Smooth muscle cell (in vitro differentiated cells): ENCODE results near the gene PLB1. TPM values are rescaled to one million over a fixed set of nuclear protein-coding genes. Genes with fewer than 3 reads are reported as not detected.
"Not testable (repeated sequence)": the region's sequence is repeated elsewhere in the genome, so short reads cannot be mapped to it uniquely, and the experiment has no call there.

ENCODE experiments used
- DNase-seq: peaks from one replicate; lab custom pipeline; 2025; ENCODE audit not compliant: unreplicated experiment; lab: John Stamatoyannopoulos, UW
- H2AFZ ChIP-seq: fragments of 200-600 bp; sonication (generic); 2 replicates; pipeline ENCODE4 v1.6.0; 2016; ENCODE audit warnings: antibody characterized with exemption, low read depth, mild to moderate bottlenecking
- H3F3A ChIP-seq: fragments of 200-600 bp; sonication (generic); 2 replicates; pipeline ENCODE4 v1.6.0; 2017; ENCODE audit warnings: antibody characterized with exemption, low read depth
- H3K27ac ChIP-seq: fragments of 200-600 bp; sonication (generic); 2 replicates; pipeline ENCODE4 v1.5.1; 2016; ENCODE audit warnings: low read depth, mild to moderate bottlenecking
- H3K27me3 ChIP-seq: fragments of 200-600 bp; sonication (generic); 2 replicates; pipeline ENCODE4 v1.6.1; 2016; ENCODE audit warnings: low read depth, mild to moderate bottlenecking
- H3K36me3 ChIP-seq: fragments of 200-600 bp; sonication (generic); 2 replicates; pipeline ENCODE4 v1.5.1; 2016; ENCODE audit warnings: low read depth
- H3K4me1 ChIP-seq: fragments of 200-600 bp; sonication (generic); 2 replicates; pipeline ENCODE4 v1.5.1; 2016; ENCODE audit warnings: low read depth
- H3K4me2 ChIP-seq: fragments of 200-600 bp; sonication (generic); 2 replicates; pipeline ENCODE4 v1.6.0; 2016; ENCODE audit warnings: mild to moderate bottlenecking
- H3K4me3 ChIP-seq: fragments of 200-600 bp; sonication (generic); 2 replicates; pipeline ENCODE4 v1.5.1; 2016; ENCODE audit warnings: mild to moderate bottlenecking
- H3K79me2 ChIP-seq: fragments of 200-600 bp; sonication (generic); 2 replicates; pipeline ENCODE4 v1.6.0; 2016; ENCODE audit warnings: low read depth, mild to moderate bottlenecking
- H3K9ac ChIP-seq: fragments of 200-600 bp; sonication (generic); 2 replicates; pipeline ENCODE4 v1.6.0; 2016; ENCODE audit warnings: low read depth
- H3K9me3 ChIP-seq: fragments of 200-600 bp; sonication (generic); replicated peaks from 2 replicates; pipeline ENCODE4 v1.5.1; 2016; ENCODE audit warnings: low read depth
- H4K20me1 ChIP-seq: fragments of 200-600 bp; sonication (generic); 2 replicates; pipeline ENCODE4 v1.6.0; 2016; ENCODE audit warnings: low read depth
- WGBS: methylation state at CpG from one replicate; pipeline ENCODE4 v1.1.7; 2016; ENCODE audit warnings: low lambda C conversion rate; 5-methylcytosine and 5-hydroxymethylcytosine counted together
- polyA plus RNA-seq: library from polyadenylated mRNA; unstranded; fragments of >200 nt; fragmentation: Nextera tagmentation; extraction: Ambion mirVana; gene quantifications from 2 replicates; pipeline ENCODE4 v1.2.1, GENCODE V29; 2016
- total RNA-seq: library from RNA; depleted of rRNA; stranded (reverse); fragments of >200 nt; gene quantifications from 2 replicates; pipeline ENCODE4 v1.2.3, GENCODE V29; 2014
- TF ChIP-seq, protein P1 (sequence below): fragments of 200-600 bp; sonication (generic); IDR thresholded peaks from 2 replicates; pipeline ENCODE4 v1.5.1; 2017; ENCODE audit warnings: borderline replicate concordance, mild to moderate bottlenecking, antibody characterized with exemption; ENCODE audit not compliant: insufficient read depth, poor library complexity, severe bottlenecking

Gene PLB1
- total and polyA plus RNA-seq, 2 experiments from 2014 or later, result 0.75 to 8.7 TPM

DNA sequence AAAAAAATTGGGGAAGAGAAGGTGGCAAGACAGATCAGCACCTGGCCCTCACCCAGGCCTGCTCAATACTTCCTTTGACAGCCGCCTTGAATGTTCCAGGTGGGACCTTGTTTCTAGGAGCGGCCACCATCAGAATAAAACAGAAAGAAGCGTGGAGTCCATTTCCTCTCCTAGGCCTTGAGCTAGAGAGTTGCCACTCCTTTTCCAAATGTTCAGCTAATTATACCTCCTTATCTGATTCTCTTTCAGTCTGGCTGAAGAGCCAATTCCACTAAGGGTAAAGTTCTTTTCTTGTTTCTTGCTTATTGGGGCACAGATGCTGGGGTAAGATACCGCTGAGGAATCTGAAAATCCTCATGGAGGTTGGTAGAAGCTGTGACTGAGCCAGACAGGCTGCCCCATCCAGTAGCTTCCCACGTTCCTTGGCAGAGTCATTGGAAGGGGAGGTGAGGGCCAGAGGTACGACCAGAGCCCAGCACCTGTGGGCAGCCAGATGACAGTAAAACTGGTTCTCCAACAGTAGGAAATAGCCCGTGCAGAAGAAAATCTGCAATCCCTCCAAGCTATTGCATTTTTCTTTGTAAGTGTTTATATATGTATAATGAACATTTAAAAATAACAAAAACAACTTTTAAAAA lies 51.5 kb downstream of the PLB1 start:
- H4K20me1 ChIP-seq, result no peaks in the 10 kb centered on the region
- no peaks in the 10 kb centered on the region for H3K36me3 ChIP-seq
- H3K4me1 ChIP-seq, result peaks cover 39% of the 10 kb centered on the region
- WGBS, result 60% methylated on average over 7 of the region's 7 CpGs
- no peaks in the 10 kb centered on the region for H3K79me2 ChIP-seq
- H3F3A ChIP-seq, result peaks cover 7% of the 10 kb centered on the region
- H3K9me3 ChIP-seq, result no peaks in the 10 kb centered on the region
- no peak overlapping the region for H3K4me3 ChIP-seq
- peak overlapping the region; percentile 56 for H3K4me2 ChIP-seq
- H3K27ac ChIP-seq, result no peak overlapping the region
- TF ChIP-seq, protein P1, sequence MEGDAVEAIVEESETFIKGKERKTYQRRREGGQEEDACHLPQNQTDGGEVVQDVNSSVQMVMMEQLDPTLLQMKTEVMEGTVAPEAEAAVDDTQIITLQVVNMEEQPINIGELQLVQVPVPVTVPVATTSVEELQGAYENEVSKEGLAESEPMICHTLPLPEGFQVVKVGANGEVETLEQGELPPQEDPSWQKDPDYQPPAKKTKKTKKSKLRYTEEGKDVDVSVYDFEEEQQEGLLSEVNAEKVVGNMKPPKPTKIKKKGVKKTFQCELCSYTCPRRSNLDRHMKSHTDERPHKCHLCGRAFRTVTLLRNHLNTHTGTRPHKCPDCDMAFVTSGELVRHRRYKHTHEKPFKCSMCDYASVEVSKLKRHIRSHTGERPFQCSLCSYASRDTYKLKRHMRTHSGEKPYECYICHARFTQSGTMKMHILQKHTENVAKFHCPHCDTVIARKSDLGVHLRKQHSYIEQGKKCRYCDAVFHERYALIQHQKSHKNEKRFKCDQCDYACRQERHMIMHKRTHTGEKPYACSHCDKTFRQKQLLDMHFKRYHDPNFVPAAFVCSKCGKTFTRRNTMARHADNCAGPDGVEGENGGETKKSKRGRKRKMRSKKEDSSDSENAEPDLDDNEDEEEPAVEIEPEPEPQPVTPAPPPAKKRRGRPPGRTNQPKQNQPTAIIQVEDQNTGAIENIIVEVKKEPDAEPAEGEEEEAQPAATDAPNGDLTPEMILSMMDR, result no peak
- no peak for DNase-seq
- H3K9ac ChIP-seq, result no peak overlapping the region
- H3K27me3 ChIP-seq, result no peaks in the 10 kb centered on the region
- H2AFZ ChIP-seq, result no peak overlapping the region

DNA sequence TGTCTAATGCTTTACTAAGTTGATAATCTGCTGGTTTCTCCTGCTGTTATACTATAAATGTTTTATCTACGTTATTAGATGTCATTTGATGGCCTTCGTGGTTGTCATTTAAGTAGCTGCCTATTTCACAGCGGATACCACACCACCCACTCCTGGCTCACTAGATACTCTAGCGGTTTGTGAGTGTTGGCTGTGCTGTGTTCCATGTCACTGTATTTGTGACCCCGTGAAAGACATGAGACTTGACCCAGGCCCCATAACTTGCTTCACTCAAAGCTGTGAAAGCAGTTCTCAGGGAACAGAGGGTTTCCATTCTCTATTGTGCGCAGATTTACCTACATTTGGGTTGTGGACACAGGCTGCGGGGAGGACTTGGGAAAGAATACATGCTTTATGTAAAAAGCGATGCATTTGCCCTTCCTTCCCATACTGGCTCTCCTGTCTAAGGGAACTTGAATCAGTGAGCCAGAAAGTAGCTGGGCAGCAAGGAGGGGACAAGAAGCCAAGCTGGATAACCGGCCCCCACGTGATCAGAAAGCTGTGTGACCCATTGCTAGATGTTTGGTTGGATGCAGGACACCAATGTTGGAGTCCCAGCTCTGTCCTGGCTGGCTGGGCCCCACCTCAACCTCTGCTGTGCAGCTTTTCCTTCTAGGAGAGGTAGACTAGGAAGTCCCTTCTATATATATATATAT lies 52.2 kb downstream of the PLB1 start:
- H3K4me1 ChIP-seq, result peaks cover 39% of the 10 kb centered on the region

DNA sequence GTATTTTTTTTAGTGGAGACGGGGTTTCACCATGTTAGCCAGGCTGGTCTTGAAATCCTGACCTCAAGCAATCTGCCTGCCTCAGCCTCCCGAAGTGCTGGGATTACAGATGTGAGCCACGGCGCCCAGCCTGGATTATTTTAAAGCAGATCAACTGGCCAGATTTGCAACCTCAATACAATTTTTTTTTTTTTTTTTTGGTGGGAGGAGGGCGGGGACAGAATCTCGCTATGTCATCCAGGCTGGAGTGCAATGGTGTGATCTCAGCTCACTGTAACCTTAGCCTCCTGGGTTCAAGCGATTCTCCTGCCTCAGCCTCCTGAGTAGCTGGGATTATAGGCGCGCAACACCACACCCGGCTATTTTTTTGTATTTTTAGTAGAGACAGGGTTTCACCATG lies 54.5 kb downstream of the PLB1 start:
- H4K20me1 ChIP-seq, H3K4me2 ChIP-seq, DNase-seq, H3K9ac ChIP-seq, H3K79me2 ChIP-seq, H3K27me3 ChIP-seq, H3K36me3 ChIP-seq, H3K9me3 ChIP-seq, H3K27ac ChIP-seq, H3K4me3 ChIP-seq, H3F3A ChIP-seq, H2AFZ ChIP-seq: not testable (repeated sequence)
- 92% methylated on average over 10 of the region's 10 CpGs for WGBS
- peaks cover 18% of the 10 kb centered on the region for H3K4me1 ChIP-seq

More for the DNA sequence above, 52.2 kb downstream of the PLB1 start:
- WGBS, result 66% methylated on average over 10 of the region's 10 CpGs
- Histone ChIP-seq H3K9me3 (no peaks in the 10 kb centered on the region), H3K27me3 (no peaks in the 10 kb centered on the region), H3K4me3 (no peak overlapping the region), H3K27ac (no peak overlapping the region), H3K36me3 (no peaks in the 10 kb centered on the region), H2AFZ (no peak overlapping the region), H3K4me2 (peak overlapping the region; percentile 56), H3K79me2 (no peaks in the 10 kb centered on the region), H4K20me1 (no peaks in the 10 kb centered on the region), H3K9ac (no peak overlapping the region), H3F3A (peaks cover 7% of the 10 kb centered on the region)
- TF ChIP-seq, protein P1, result no peak
- DNase-seq, result no peak

DNA sequence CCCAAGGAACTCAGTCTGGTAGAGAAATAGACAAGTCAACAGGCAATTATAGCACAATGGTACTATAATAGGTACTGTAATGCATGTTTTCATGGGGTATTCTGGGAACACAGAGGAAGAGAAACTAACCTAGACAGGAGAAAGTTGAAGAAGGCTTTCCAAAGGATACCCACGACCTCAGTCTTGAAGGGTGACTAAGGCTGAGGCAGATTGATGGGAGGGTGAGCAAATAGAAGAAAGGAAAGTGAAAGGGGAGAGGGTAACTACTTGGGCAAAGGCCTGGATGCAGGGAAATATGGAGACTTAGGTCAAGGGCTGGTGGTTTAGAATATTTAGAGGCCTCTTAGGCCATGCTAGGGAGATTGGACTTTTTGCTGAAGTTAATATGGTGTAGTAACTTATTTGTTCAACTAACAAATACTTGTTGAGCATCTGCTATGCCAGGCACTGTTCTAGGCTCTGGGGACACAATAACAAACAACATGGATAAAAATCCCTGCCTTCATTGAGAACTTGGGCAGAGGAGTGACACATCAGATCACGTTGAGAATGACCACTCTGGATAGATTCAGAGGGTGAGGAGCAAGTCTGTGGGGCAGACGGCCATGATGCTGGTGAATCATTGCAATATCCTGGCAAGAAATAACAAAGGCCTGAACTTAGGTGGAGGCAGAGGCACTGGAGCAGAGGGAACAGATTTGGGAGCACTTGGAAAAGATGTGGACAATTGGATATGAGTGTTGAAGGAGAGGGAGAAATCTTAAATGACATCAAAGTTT lies 56.4 kb downstream of the PLB1 start:
- Histone ChIP-seq H3K4me1 (peaks cover 7% of the 10 kb centered on the region), H4K20me1 (no peaks in the 10 kb centered on the region), H3F3A (peaks cover 6% of the 10 kb centered on the region), H3K79me2 (no peaks in the 10 kb centered on the region), H3K9ac (no peak overlapping the region), H3K4me2 (no peak overlapping the region), H3K27me3 (no peaks in the 10 kb centered on the region), H3K4me3 (no peak overlapping the region), H3K27ac (no peak overlapping the region), H3K36me3 (no peaks in the 10 kb centered on the region), H2AFZ (no peak overlapping the region), H3K9me3 (no peaks in the 10 kb centered on the region)
- TF ChIP-seq, protein P1, result no peak
- 72% methylated on average over 3 of the region's 3 CpGs for WGBS
- no peak for DNase-seq
